DOHH2 (cell line): ENCODE measurements around the gene FAM81A.

Experiments used
- H3F3A ChIP-seq: fragments of 200-600 bp; sonication (generic), shearing (Covaris generic); 2 replicates; pipeline ENCODE4 v1.6.0; 2016; ENCODE audit warnings: antibody characterized with exemption, mild to moderate bottlenecking; ENCODE audit not compliant: control insufficient read depth, insufficient read depth
- H3K27ac ChIP-seq: fragments of 200-600 bp; sonication (generic); 2 replicates; pipeline ENCODE4 v1.5.1; 2014; ENCODE audit warnings: low read depth, mild to moderate bottlenecking, low read length, moderate library complexity
- H3K27me3 ChIP-seq: fragments of 200-600 bp; sonication (generic); 2 replicates; pipeline ENCODE4 v1.6.1; 2014; ENCODE audit warnings: mild to moderate bottlenecking, low read length, mixed read lengths; ENCODE audit not compliant: control insufficient read depth
- H3K36me3 ChIP-seq: fragments of 200-600 bp; sonication (generic); 2 replicates; pipeline ENCODE4 v1.6.1; 2014; ENCODE audit warnings: mild to moderate bottlenecking, low read length, moderate library complexity, mixed read lengths; ENCODE audit not compliant: control insufficient read depth
- H3K4me1 ChIP-seq: fragments of 200-600 bp; sonication (generic); 2 replicates; pipeline ENCODE4 v1.6.1; 2014; ENCODE audit warnings: mild to moderate bottlenecking, low read length, mixed read lengths; ENCODE audit not compliant: control insufficient read depth
- H3K4me2 ChIP-seq: fragments of 200-600 bp; sonication (generic); 2 replicates; pipeline ENCODE4 v1.6.0; 2014; ENCODE audit warnings: mild to moderate bottlenecking, low read length, moderate library complexity
- H3K4me3 ChIP-seq: fragments of 200-600 bp; sonication (generic); 2 replicates; pipeline ENCODE4 v1.5.1; 2014; ENCODE audit warnings: mild to moderate bottlenecking, low read length, mixed read lengths
- H3K79me2 ChIP-seq: fragments of 200-600 bp; sonication (generic); 2 replicates; pipeline ENCODE4 v1.6.1; 2014; ENCODE audit warnings: mild to moderate bottlenecking, low read length, mixed read lengths; ENCODE audit not compliant: control insufficient read depth
- H3K9me2 ChIP-seq: fragments of 200-600 bp; sonication (generic); replicated peaks from 2 replicates; pipeline ENCODE4 v1.6.1; 2014; ENCODE audit warnings: mild to moderate bottlenecking, low read length, mixed read lengths; ENCODE audit not compliant: control insufficient read depth
- H3K9me3 ChIP-seq: fragments of 200-600 bp; sonication (generic); 2 replicates; pipeline ENCODE4 v1.6.1; 2014; ENCODE audit warnings: antibody characterized with exemption, low read length, mixed read lengths; ENCODE audit not compliant: control insufficient read depth, insufficient read depth
- H4K20me1 ChIP-seq: fragments of 200-600 bp; sonication (generic); 2 replicates; pipeline ENCODE4 v1.6.0; 2014; ENCODE audit warnings: low read depth, mild to moderate bottlenecking, antibody characterized with exemption, low read length, moderate library complexity; ENCODE audit not compliant: control insufficient read depth, insufficient read depth
- EZH2phosphoT487 ChIP-seq: fragments of 200-600 bp; sonication (generic); IDR thresholded peaks from 2 replicates; pipeline ENCODE4 v1.6.1; 2017; ENCODE audit warnings: borderline replicate concordance, mild to moderate bottlenecking, antibody characterized with exemption, low read length, moderate library complexity, mixed read lengths
- TF ChIP-seq, protein P1 (sequence below): fragments of 200-600 bp; sonication (generic); IDR thresholded peaks from one replicate; pipeline ENCODE4 v1.5.1; 2014; ENCODE audit warnings: antibody characterized with exemption, mild to moderate bottlenecking, low read depth, low read length; ENCODE audit not compliant: poor library complexity, severe bottlenecking

Gene FAM81A

GRCh38 chr15:59515190-59515589 lies 77.2 kb downstream of the FAM81A start:
- Histone ChIP-seq H3K27ac (no peak overlapping the region), H3K9me3 (no peaks in the 10 kb centered on the region), H3K4me1 (peaks cover 23% of the 10 kb centered on the region), H3K27me3 (no peaks in the 10 kb centered on the region), H3F3A (peaks cover 11% of the 10 kb centered on the region), H3K9me2 (no peaks in the 10 kb centered on the region), H4K20me1 (no peaks in the 10 kb centered on the region), H3K4me3 (no peak overlapping the region), H3K36me3 (no peaks in the 10 kb centered on the region), H3K4me2 (no peak overlapping the region), H3K79me2 (no peaks in the 10 kb centered on the region)
- TF ChIP-seq, protein P1, sequence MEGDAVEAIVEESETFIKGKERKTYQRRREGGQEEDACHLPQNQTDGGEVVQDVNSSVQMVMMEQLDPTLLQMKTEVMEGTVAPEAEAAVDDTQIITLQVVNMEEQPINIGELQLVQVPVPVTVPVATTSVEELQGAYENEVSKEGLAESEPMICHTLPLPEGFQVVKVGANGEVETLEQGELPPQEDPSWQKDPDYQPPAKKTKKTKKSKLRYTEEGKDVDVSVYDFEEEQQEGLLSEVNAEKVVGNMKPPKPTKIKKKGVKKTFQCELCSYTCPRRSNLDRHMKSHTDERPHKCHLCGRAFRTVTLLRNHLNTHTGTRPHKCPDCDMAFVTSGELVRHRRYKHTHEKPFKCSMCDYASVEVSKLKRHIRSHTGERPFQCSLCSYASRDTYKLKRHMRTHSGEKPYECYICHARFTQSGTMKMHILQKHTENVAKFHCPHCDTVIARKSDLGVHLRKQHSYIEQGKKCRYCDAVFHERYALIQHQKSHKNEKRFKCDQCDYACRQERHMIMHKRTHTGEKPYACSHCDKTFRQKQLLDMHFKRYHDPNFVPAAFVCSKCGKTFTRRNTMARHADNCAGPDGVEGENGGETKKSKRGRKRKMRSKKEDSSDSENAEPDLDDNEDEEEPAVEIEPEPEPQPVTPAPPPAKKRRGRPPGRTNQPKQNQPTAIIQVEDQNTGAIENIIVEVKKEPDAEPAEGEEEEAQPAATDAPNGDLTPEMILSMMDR = no peak
- TF ChIP-seq EZH2phosphoT487 = no peak

DNA sequence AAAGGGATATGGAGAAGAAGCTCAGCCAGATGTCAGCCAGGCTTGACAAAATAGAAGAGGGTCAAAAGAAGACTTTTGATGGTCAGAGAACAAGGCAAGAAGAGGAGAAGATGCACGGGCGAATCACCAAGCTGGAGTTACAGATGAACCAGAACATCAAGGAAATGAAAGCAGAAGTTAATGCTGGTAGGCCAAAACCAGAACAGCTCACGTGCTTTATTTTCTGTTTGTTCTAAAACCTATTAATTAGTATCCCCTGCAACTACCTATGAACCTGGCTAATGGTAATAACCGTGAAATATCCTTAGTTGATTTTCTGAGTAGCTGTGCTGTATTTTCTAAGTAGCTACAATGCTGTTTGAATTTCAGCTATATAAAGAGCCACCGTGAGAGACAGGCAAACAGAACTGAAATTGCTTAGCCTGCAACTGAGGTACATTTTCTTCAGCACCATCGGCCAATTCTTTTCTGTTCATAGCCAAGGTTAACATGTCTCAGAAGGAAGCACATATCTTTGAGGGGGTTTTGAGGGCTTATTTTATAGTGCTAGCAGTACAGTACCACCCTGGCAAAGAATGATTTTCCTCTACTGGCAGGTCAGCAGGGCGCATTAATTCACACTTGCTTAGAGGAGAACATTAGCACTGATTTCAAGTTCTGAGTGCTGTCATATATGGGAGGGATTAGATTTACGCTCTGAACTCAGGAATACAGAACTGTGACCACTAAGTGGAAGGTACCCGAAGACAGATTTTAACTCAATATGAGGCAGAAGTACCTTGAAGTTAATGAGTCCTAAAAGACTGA lies 78.9 kb downstream of the FAM81A start:
- H4K20me1 ChIP-seq = no peaks in the 10 kb centered on the region
- H3K9me2 ChIP-seq = no peaks in the 10 kb centered on the region
- H3K9me3 ChIP-seq = no peaks in the 10 kb centered on the region
- peak overlapping the region; percentile 48 for H3K4me3 ChIP-seq
- TF ChIP-seq EZH2phosphoT487 = no peak
- TF ChIP-seq, protein P1 = no peak
- H3K4me1 ChIP-seq = peaks cover 29% of the 10 kb centered on the region
- peak overlapping the region; percentile 65 for H3K27ac ChIP-seq
- peak overlapping the region; percentile 67 for H3K4me2 ChIP-seq
- H3K27me3 ChIP-seq = no peaks in the 10 kb centered on the region
- no peaks in the 10 kb centered on the region for H3K79me2 ChIP-seq
- H3F3A ChIP-seq = peaks cover 11% of the 10 kb centered on the region
- no peaks in the 10 kb centered on the region for H3K36me3 ChIP-seq

DNA sequence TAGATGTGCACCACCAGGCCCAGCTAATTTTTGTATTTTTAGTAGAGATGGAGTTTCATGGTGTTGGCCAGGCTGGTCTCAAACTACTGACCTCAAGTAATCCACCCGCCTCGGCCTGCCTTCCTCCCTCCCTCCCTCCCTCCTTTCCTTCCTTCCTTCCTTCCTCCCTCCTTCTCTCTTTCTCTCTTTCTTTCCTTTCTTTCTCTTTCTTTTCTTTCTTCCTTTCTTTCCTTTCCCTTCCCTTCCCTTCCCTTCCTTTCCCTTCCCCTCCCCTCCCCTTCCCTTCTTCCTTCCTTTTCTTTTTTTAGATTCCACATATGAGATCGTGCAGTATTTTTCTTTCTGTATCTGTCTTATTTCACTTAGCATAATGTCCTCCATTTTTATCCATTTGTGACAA lies 81.3 kb downstream of the FAM81A start:
- no peaks in the 10 kb centered on the region for H4K20me1 ChIP-seq
- H3K27me3 ChIP-seq = no peaks in the 10 kb centered on the region
- no peak overlapping the region for H3K27ac ChIP-seq
- H3K9me3 ChIP-seq = no peaks in the 10 kb centered on the region
- H3K9me2 ChIP-seq = no peaks in the 10 kb centered on the region
- no peaks in the 10 kb centered on the region for H3K79me2 ChIP-seq
- peaks cover 49% of the 10 kb centered on the region for H3K4me1 ChIP-seq
- H3K4me2 ChIP-seq = no peak overlapping the region
- no peaks in the 10 kb centered on the region for H3K36me3 ChIP-seq
- H3K4me3 ChIP-seq = no peak overlapping the region
- no peak for TF ChIP-seq EZH2phosphoT487
- TF ChIP-seq, protein P1 = no peak
- peaks cover 10% of the 10 kb centered on the region for H3F3A ChIP-seq
